HG02642 (cell line): ENCODE results near the gene R3HDML.

ENCODE experiments used
- ATAC-seq: cut with Tn5 transposase; IDR thresholded peaks from one replicate; pipeline ENCODE4 v1.9.1; 2021; ENCODE audit warnings: mild to moderate bottlenecking; ENCODE audit not compliant: unreplicated experiment, poor library complexity

R3HDML gene

DNA sequence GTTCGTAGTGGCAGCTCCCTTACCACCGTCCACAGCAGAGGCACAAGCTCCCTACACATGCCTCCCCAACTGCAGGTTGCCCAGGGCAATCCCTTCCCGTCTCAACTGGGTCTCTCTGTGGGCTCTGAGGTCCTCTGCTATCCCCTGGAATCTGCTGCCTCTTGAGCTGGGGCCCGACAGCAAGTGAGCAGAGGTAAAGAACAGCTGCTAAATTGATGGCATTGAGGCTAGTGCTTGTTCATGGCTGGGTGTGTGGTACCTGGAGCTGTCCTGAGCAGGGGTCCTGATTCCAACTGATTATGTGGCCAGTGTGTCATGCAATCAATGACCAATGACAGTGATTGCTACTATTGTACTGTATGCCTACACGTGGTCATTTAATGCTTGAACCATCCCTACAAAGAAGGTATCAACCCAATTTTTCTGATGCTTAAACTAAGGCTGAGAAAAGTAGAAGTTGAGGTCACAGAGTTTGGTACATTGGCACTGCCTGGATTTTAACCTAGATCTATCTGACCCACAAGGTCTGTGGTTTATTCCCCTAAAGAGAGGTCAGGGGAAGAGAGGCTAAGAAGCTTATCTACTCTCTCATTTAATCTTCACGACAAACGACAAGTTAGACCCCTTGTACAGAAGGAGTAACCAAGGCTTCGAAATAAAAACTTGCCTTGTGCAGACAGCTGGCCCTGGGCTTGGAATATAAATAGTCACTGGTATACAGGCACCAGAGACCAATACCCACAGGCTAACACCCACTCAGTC lies 59.7 kb downstream of the R3HDML start:
- ATAC-seq, result no peak

DNA sequence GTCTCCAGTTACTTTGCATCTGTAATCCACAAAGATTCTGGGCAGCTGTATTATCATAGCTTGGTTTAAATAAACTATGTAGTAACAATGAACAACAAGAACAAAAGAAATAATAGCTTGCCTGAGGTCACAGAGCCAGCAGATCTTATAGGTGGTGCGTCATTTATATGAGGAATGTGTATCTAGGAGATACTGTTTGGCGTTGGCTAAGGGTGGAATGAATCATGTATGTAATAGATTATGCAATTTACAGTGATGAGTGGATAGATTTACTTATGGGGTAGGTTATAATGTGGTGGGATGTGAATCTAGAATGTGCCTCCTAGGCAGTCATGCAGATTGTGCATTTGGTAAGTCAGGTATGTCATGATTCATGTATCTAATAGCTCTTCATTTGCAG lies 61.5 kb downstream of the R3HDML start:
- ATAC-seq, result no peak

DNA sequence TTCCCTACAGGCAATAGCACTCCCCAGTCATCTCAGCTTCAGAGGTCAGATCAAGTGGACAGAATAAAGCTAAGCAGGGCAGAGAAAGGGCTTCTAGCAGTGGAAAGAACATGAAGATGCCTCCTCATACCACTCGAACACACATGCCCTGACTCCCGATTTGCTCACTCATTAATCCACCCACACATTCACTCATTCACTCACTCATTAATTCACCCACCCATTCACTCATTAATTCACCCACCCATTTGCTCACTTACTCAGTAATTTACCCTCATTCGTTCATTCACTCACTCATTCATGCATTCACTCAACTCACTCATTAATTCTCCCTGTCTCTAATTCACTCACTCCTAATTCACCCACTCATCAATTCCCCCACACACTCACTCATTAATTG lies 62.6 kb downstream of the R3HDML start:
- ATAC-seq, result no peak

DNA sequence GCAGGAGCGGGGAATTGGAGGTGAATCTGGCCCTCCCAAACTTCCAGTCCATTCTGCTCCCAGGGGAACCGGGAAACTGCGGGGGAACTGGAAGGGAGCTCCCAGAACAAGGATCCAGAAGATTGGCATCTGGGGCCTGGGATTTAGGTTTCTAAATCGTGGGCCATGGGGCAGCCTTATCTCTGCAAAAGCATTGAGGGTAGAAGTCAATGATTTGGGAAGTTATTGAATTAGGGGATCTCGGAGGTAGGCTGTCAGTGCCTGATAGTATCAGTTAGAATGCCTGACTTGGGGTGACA lies 63.8 kb downstream of the R3HDML start:
- ATAC-seq, result no peak
